HS-27A (cell line): ENCODE measurements around the gene SPIRE1.
"Not testable (repeated sequence)": the region's sequence is repeated elsewhere in the genome, so short reads cannot be mapped to it uniquely, and the experiment has no call there.

Experiments
- DNase-seq: peaks from one replicate; pipeline ENCODE4 v3.0.0-alpha.2; 2012; ENCODE audit warnings: low read depth, missing footprints

SPIRE1 gene

DNA sequence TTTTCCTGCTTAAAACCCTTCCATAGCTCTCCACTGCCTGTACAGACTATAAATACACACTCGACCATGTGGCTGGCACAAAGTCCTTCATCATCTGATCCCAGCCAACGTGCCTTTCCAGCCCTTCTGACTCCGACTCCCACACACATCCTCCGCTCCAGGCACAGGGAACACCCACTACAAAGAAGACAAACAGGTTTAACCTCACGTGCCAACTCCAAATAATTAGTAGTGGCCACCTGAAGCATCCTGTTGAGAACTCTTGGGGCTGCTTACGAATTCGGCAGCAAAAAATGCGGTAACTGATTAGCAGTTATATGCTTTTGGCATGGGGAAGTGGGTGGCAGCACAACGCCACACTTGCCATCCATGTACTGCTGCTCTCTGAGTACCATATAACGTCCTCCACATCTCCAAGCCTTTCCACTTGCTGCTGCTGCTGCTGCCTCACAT lies 12.1 kb downstream of the SPIRE1 start:
- DNase-seq = no peak

DNA sequence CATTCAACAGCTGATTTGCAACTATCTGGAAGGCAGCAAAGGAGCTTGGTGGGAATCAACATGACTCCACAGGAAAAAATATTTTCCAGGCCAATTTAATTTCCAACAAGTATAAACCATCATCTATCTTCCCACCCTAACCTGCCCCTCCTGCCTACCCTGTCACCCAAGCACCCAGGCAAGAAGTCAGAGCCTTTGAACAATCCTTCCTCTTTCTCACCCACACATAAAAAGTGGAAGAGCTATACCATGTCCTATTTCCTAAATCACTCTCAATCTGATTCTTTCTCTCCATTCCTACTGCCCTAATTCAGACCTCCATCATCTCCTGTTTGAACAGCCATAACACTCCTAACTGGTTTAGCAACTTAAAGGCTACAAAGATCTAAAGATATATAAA lies 12.7 kb downstream of the SPIRE1 start:
- no peak for DNase-seq

DNA sequence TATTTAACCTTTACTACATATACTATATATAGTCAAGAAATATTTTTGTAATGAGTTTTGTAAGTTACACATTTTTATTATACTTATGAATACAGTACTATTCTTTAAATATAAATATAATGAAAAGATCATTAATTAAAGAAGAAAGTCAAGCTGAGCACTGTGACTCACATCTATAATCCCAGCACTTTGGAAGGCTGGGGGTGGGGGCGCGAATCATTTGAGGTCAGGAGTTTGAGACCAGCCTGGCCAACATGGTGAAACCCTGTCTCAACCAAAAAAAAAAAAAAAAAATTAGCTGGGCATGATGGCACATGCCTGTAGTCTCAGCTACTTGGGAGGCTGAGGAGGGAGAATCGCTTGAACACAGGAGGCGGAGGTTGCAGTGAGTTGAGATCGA lies 14.2 kb downstream of the SPIRE1 start:
- DNase-seq = not testable (repeated sequence)

DNA sequence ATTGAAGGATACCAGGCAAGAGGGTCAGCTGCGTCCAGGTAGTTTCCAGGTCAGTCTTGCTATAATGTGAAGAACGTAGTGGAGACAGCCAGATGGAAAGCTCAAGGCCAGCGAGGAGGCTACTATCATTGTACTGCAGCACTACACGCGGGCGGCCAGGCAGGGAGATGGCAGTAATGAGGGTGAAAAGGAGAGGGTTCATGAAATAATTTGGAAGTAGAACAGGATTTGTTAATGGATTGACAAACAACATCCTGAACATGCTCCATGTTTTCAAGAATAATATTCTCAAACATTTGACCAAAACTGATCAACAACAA lies 17.1 kb downstream of the SPIRE1 start:
- no peak for DNase-seq

DNA sequence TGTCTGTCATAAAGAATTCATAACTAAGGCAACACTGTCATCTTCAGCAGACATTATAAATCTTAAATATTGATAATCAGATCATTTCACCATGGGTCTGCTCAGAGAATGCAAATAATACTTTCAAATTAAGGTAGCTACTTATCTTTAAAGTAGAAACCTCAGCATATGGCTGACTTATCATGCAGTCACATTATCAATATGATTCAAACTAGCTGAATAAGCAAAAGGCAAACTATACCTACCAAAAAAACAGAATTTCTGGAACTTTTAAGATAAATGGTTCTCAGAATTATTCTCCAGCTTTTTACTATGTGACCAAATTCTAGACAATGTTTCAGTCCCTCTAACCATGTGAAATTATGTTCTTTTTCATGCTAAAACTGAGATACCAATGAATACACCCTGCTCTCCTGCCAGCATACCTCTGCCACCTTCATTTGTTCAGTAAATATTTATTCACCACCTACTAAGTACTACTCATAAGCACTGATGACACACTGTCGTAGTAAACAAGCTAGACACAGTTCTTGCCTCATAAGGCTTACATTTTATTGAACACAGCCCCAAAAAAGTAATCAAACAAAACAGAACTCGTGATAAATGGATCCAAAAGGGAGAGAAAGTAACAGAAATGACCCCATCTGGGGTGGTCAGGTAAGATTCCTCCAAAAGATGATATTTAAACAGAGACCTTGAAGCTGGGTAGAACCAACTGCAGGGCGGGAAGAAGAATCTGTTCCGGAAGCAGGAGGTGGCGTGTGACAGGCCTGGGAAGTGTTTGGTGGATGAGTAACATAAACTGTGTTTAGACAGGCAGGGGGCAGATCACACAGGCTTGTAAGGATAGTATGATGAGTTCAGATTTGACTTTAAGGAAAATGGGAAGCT lies 17.7 kb downstream of the SPIRE1 start:
- no peak for DNase-seq

DNA sequence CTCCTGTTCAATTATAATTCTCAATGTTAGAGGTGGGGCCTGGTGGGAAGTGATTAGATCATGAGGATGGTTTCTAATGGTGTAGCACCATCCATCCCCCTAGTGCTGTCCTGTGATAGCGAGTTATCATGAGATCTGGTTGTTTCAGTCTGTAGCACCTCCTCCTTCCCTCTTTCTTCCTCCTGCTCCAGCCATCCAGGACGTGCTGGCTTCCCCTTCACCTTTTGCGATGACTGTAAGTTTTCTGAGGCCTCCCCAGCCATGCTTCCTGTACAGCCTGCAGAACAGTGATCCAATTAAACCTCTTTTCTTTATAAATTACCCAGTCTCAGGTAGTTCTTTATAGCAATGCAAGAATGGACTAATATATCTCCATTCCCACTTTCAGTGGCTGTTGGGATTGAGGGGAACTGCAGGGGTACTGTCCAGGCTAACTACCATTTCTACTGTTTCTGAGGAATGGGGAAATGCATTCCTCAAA lies 19.2 kb downstream of the SPIRE1 start:
- DNase-seq = no peak

DNA sequence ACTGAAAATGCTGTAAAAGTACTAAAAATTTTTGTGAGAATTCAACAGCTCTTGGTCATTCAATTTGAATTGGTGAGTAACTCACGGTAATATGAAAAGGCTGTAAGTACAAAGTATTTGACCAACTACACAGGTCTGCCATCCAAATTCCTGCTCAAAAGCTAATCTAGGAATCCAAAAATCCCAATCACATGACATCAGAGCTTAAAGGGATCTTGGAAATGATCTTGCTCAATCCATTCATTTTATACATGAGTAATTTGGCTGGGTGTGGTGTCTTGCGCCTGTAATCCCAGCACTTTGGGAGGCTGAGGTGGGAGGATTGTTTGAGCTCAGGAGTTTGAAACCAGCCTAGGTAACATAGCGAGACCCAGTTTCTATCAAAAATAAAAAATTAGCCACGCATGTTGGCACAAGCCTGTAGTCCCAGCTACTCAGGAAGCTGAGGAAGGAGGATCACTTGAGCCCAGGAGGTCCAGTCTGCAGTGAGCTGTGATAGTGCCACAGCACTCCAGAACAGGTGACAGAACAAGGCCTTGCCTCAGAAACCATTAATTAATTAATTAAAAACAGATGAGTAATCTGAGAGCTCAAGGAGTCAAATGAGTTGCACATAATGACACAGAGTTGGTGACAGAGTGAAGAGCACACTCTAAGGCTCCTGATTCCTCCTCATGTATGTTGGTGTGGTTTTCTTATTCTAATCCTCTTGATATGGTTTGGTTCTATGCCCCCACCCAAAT lies 19.8 kb downstream of the SPIRE1 start:
- peak; percentile 87 for DNase-seq

DNA sequence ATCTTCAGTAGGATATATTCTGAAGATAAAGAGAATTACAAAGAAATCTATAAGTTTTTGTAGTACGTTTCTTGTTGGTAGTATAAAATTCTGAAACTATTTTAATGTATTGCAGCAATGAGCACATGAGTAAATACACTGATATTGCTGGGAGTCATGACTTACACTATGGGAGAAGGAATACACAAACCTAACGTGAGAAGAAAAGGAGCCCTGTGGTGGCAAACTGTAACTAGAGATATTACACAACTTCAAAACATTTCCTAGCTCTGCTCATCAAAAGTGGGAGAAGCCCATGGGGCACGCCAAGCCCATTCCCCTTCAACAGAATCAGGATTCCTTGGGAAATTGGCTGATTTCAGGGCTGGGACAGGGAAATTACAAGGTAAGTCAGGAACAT lies 20.5 kb downstream of the SPIRE1 start:
- no peak for DNase-seq

DNA sequence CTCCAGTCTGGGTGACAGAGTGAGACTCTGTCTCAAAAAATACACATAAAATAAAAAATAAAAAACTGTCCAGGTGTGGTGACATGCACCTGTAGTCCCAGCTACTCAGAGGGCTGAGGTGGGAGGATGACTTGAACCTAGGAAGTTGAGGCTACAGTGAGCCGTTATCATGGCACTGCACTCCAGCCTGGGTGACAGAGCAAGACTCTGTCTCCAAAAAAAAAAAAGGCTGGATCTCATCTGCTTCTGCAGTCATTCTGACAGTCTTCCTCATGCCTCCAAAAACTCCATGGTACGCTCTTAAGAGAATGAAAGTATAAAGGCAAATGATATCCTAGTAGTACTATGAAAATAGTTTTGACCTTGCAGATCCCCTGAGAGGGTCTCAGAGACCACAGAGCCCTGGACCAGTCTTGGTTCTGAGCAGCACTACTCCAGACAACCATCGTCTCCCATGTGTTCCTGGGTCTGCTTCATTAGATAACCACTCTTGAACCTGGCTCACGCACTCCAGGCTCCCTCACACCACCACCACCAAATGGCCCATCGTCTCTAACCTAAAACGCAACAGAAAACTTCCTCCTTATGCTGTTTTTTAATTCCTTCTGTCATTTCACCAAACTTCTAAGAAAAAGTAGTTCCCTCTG lies 26.0 kb downstream of the SPIRE1 start:
- DNase-seq = no peak

DNA sequence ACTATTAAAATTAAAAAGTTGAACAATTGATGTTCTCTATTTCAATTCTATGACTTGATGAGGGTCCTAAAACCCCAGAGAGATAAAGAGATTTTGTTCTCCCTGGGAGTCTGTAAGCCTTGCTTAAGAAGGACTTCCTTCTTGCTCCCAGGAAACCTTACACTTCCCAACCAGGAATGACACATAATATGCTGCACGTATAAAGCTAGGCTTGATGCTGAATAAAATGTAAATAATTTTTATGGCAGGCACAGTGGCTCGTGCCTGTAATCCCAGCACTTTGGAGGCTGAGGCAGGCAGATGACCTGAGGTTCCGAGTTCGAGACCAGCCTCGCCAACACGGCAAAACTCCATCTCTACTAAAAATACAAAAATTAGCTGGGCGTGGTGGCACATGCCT lies 27.8 kb downstream of the SPIRE1 start:
- no peak for DNase-seq

DNA sequence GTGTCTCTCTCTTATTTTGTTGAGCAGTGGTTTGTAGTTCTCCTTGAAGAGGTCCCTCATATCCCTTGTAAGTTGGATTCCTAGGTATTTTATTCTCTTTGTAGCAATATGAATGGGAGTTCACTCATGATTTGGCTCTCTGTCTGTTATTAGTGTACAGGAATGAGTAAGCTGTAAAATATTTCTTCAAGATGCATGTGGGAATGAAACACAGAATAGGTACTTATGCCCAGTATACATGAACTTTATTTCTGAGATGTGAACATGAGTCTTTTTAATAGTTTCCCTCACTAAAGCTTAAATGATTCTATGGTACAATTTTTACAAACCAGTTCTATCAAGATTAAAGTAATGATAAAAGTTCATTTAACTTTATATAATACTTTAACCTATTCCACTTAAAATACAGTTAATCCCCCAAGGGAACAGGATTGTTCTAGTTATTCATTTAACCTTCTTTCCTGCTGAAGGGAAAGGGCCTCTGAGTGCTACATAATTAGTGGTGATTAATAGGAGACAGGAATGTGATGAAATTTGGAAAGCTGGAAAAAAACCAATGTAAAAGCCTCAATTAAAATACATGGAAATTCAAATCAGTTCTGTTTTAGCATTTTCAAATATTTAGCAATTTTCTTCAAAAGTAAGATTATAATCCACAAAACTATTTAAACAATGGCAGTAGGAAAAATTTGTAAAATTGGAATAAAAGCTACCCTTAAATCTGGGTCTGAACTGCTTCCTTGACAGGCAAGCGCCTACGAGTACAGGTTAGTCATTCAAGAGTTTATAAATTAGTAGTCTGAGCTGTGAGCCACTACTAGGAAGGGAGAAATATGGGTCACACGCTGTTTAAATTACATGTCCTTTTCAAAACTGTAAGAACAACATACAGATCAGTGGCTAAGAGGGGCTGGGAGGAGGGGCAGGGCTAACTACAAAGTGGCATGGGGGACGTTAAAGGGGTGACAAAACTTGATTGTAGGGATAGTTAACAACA lies 28.9 kb downstream of the SPIRE1 start:
- DNase-seq = no peak

DNA sequence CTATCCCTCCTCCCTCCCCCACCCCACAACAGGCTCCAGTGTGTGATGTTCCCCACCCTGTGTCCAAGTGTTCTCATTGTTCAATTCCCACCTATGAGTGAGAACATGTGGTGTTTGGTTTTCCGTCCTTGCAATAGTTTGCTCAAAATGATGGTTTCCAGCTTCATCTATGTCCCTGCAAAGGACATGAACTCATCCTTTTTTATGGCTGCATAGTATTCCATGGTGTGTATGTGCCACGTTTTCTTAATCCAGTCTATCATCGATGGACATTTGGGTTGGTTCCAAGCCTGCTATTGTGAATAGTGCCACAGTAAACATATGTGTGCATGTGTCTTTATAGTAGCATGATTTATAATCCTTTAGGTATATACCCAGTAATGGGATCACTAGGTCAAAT lies 30.7 kb downstream of the SPIRE1 start:
- not testable (repeated sequence) for DNase-seq

DNA sequence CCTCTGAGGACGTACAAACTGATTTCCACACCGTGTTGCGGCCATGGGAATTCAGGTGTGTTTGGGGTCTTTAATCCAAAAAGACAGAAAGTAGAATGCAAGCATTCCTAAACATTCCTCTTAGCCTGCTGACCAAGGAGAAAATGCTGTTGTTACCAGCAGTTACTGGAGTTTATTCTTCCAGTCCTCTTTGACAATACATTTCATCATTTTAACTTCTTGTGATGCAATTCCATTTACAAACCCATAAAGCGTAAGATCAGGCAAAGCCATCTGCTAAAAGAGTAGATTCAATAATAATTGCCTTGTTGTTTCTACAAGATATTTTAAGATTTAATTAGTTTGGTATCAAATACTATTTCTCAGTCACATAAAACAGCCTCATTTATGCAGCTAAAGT lies 32.7 kb downstream of the SPIRE1 start:
- DNase-seq = no peak

DNA sequence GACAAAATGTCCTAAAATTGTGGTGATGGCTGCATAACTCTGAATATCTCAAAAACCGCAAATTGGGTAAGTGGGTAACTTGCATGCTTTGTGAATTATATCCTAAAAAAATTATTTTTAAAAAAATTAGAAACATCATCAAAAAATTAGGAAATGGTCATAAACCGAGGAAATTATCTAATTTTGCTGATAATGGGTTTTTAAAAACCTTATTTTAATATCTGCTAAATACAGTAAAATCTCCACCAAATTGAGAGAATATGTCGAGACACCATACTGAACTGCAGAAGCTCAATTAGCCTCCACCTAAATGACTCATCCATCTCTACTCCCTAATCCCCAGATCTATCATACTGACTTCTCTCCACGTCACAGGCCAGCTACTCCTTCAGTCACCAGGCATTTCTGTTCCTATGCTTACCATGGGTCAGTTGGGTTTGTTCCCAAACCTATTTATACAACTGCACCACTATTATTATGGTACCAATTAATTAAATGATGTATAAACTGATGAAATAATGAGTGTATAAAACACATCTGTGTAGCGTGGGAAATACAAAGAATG lies 36.1 kb downstream of the SPIRE1 start:
- DNase-seq = no peak

DNA sequence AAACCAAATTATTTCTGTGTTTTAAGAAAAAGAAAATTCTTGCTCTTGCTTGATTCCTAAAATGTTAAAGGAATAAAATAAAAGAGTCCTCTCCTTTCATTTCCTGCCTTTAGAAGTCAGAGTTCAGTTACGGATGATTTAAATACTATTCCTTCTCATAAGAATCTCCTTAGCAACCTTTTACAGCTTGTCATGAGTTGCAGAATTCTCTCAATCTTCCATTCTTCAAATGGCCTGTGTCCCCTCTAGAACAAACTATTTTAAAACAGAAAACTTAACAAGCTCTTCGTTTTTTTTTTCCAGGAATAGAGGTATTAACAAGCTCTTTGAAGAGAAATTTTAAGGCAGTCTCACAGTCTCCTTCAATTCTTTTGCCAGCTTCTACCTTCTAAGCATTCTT lies 42.2 kb downstream of the SPIRE1 start:
- DNase-seq = no peak

DNA sequence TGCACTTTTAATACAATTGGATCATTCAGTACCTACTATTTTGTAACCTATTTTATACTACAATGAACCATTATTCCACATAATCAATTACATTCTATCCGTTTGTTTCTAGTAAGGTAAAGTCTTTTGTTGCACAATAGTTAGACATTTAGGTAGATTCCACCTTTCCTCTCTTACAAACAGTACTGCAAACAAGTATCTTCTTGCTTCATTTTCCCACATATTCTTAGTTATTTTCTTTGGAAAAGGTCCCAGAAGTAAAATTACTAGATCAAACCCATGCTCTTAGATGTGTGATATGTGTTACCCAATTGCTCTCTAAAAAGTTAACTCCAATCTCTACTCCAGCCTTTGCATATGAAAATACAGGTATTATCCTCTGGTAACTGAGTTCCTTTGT lies 49.6 kb downstream of the SPIRE1 start:
- DNase-seq = no peak

DNA sequence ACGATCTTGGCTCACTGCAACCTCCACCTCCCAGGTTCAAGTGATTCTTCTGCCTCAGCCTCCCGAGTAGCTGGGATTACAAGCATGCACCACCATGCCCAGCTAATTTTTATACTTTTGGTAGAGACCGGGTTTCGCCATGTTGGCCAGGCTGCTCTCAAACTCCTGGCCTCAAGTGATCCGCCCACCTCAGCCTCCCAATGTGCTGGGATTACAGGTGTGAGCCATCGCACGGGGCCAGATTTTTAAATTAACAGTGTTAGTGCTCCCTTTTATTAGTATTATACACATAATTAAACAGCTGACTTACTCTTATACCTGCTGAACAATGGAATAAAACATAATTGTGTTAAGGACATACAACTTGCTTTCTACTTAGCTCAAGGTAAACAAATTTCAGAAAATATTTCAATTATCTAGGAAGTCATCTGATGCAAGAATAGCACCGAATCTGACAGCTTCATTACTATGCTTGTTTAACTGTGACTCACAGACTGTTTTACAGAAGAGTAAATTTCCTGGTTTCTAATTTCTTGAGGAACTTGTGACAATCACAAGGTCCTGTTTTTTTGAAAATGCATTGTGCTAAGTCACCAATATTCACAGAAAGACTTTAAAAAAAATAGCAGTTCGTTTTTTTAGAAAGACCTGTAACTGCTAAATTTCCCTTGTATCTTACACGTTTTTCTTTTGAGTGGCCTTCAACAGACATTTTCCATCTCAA lies 51.2 kb downstream of the SPIRE1 start:
- no peak for DNase-seq

DNA sequence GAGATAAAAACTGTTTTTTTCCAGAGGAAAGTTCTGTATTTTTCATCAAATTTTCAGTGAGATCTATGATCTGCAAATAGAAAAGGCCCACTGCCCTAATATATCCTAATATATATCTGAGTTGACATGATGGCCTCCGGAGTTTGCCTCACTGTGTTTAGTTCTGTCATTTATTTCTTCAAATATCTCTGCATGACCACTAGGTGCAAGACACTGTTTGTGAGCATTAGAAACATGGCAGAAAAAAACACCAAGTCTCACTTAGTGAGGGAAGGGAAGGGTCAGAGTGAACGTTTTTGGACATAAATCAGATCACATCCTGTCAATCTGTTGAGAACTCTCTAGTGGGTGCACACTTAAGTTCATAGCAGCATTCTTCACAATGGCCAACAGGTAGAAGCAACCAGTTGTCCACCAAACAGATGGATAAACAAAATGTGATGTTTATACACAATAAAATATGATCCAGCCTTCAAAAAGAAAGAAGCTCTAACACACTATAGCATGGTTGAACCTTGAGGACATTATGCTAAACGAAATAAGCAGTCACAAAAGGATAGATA lies 53.4 kb downstream of the SPIRE1 start:
- DNase-seq = no peak

DNA sequence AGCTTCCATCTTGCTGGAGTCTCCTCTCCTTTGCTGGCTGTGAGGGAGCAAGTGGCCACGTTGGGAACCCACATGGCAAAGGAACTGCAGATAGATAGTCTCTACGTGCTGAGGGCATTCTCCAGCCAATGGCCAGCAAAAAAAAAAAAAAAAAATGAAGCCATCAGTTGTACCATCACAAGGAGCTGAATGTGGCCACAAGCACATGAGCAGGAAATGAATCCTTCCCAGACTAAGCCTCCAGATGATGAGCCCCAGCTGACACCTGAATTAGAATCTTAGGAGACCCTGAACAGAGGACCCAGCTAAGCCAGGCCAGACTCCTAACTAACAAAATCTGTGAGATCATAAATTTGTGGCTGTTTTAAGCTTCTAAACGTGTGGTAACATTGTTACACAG lies 57.9 kb downstream of the SPIRE1 start:
- no peak for DNase-seq

DNA sequence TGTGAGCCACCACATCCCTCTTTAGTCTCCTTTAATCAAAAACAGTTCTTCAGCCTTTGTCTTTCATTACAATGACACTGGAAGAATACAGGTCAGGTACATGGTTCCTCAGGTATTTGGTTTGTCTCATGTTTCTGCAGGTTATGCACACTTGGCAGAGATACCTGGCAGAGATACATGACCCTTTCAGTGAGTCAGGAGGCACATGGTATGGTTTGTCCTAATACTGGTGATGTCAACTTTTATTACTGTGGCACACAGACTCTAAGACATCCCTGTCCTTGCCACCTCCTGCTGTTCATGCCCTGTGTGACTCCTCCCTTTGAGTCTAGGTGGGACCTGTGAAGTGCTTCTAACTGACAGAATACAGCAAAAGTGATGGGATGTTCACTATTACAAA lies 58.4 kb downstream of the SPIRE1 start:
- DNase-seq = no peak
